Superior temporal gyrus (tissue), 1 donor: Measurements from ENCODE around the gene LIPG.

Experiments
- DNase-seq: peaks from one replicate; pipeline ENCODE4 v3.0.0-alpha.2; 2016; ENCODE audit errors: extremely low spot score

The LIPG gene

GRCh38 chr18:49638891-49639557 is 77.2 kb downstream of the LIPG start:
- DNase-seq: no peak

- DNase-seq: no peak
Measured at GRCh38 chr18:49639643-49640391, 78.0 kb downstream of the LIPG start.

GRCh38 chr18:49640741-49641140 is 78.9 kb downstream of the LIPG start:
- no peak for DNase-seq

GRCh38 chr18:49645196-49645595 is 83.3 kb downstream of the LIPG start:
- no peak for DNase-seq

- no peak for DNase-seq
Measured at GRCh38 chr18:49645841-49646351, 84.0 kb downstream of the LIPG start.

- no peak for DNase-seq
Measured at GRCh38 chr18:49646873-49647272, 85.0 kb downstream of the LIPG start.

- no peak for DNase-seq
Measured at GRCh38 chr18:49647496-49648168, 85.8 kb downstream of the LIPG start.

- no peak for DNase-seq
Measured at GRCh38 chr18:49648326-49648725, 86.5 kb downstream of the LIPG start.
